DND-41 (cell line): ENCODE data around the gene CRYBA1.

ENCODE experiments used
- ATAC-seq: fragments of 200-7000 bp; cut with Tn5 transposase; 3 replicates; pipeline ENCODE4 v1.9.1; 2021; ENCODE audit warnings: low read depth; ENCODE audit not compliant: insufficient read depth
- DNase-seq: peaks from one replicate; pipeline ENCODE4 v3.0.0-alpha.2; 2020
- H2AFZ ChIP-seq: 2 replicates; pipeline ENCODE4 v1.6.0; 2012; ENCODE audit warnings: low read depth, low read length
- H3K27ac ChIP-seq: 2 replicates; pipeline ENCODE4 v1.5.1; 2012; ENCODE audit warnings: low read length, inconsistent platforms
- H3K27me3 ChIP-seq: fragments of 200-600 bp; sonication (generic); 2 replicates; pipeline ENCODE4 v1.6.0; 2012; ENCODE audit warnings: low read length, mild to moderate bottlenecking, inconsistent platforms; ENCODE audit not compliant: insufficient read depth, poor library complexity
- H3K36me3 ChIP-seq: 2 replicates; pipeline ENCODE4 v1.5.1; 2012; ENCODE audit warnings: low read length, inconsistent platforms; ENCODE audit not compliant: insufficient read depth
- H3K4me1 ChIP-seq: 2 replicates; pipeline ENCODE4 v1.5.1; 2012; ENCODE audit warnings: mild to moderate bottlenecking, low read length; ENCODE audit not compliant: insufficient read depth
- H3K4me2 ChIP-seq: 2 replicates; pipeline ENCODE4 v1.6.0; 2012; ENCODE audit warnings: mild to moderate bottlenecking, moderate library complexity, low read length, inconsistent platforms; ENCODE audit not compliant: insufficient read depth
- H3K4me3 ChIP-seq, 2 experiments: fragments of 200-600 bp in 1 of 2; shearing (Covaris generic) in 1 of 2; 2 replicates each; pipeline ENCODE4 v1.5.1; 2012 to 2016; ENCODE audit warnings: inconsistent platforms in 2 of 2, low read length in 2 of 2, mild to moderate bottlenecking in 2 of 2, low read depth in 1 of 2, moderate library complexity in 1 of 2
- H3K79me2 ChIP-seq: 2 replicates; pipeline ENCODE4 v1.6.0; 2012; ENCODE audit warnings: low read length, inconsistent platforms; ENCODE audit not compliant: insufficient read depth
- H3K9ac ChIP-seq: 2 replicates; pipeline ENCODE4 v1.6.0; 2012; ENCODE audit warnings: low read depth, mild to moderate bottlenecking, inconsistent platforms, low read length, moderate library complexity
- H3K9me3 ChIP-seq: 2 replicates; pipeline ENCODE4 v1.5.1; 2012; ENCODE audit warnings: low read length, moderate library complexity, mild to moderate bottlenecking, inconsistent platforms; ENCODE audit not compliant: insufficient read depth, severe bottlenecking
- H4K20me1 ChIP-seq: 2 replicates; pipeline ENCODE4 v1.6.0; 2012; ENCODE audit warnings: low read length; ENCODE audit not compliant: insufficient read depth
- CTCF ChIP-seq: IDR thresholded peaks from 2 replicates; pipeline ENCODE4 v1.5.1; 2012; ENCODE audit warnings: borderline replicate concordance, low read length, moderate library complexity, mild to moderate bottlenecking; ENCODE audit not compliant: poor library complexity, severe bottlenecking; ENCODE audit errors: extremely low read depth
- EZH2 ChIP-seq: IDR thresholded peaks from 3 replicates; pipeline ENCODE4 v1.6.1; 2012; ENCODE audit warnings: borderline replicate concordance, low read depth, mild to moderate bottlenecking, moderate library complexity, low read length, inconsistent platforms; ENCODE audit not compliant: severe bottlenecking

Gene CRYBA1

GRCh38 chr17:29278692-29279091, 32.0 kb downstream of the CRYBA1 start:
- Histone ChIP-seq H3K4me2 (peak overlapping the region; percentile 29; the same call in 1 of the 2 replicates), H3K9ac (no peak overlapping the region), H3K9me3 (no peaks in the 10 kb centered on the region), H3K36me3 (peaks cover 95% of the 10 kb centered on the region), H3K4me3 (no peak overlapping the region), H3K4me1 (peaks cover 34% of the 10 kb centered on the region), H3K79me2 (peaks cover 100% of the 10 kb centered on the region), H3K27me3 (no peaks in the 10 kb centered on the region), H2AFZ (no peak overlapping the region), H4K20me1 (peaks cover 94% of the 10 kb centered on the region), H3K27ac (no peak overlapping the region)
- no peak for DNase-seq
- TF ChIP-seq CTCF (no peak), EZH2 (no peak)
- ATAC-seq = no peak

- H3K27ac ChIP-seq = no peak overlapping the region
- H4K20me1 ChIP-seq = peaks cover 92% of the 10 kb centered on the region
- peak overlapping the region; percentile 29; the same call in 1 of the 2 replicates for H3K4me2 ChIP-seq
- no peak overlapping the region for H2AFZ ChIP-seq
- ATAC-seq (peak; percentile 6; the same call in 1 of the 3 replicates), DNase-seq (no peak)
- peaks cover 92% of the 10 kb centered on the region for H3K36me3 ChIP-seq
- no peaks in the 10 kb centered on the region for H3K27me3 ChIP-seq
- peaks cover 98% of the 10 kb centered on the region for H3K79me2 ChIP-seq
- TF ChIP-seq CTCF (no peak), EZH2 (no peak)
- H3K4me3 ChIP-seq = no peak overlapping the region
- H3K9me3 ChIP-seq = no peaks in the 10 kb centered on the region
- peaks cover 40% of the 10 kb centered on the region for H3K4me1 ChIP-seq
- H3K9ac ChIP-seq = no peak overlapping the region
Measured at GRCh38 chr17:29279397-29280070, 32.9 kb downstream of the CRYBA1 start.

- H3K79me2 ChIP-seq = peaks cover 98% of the 10 kb centered on the region
- no peak for TF ChIP-seq EZH2
- TF ChIP-seq CTCF = peak; percentile 12
- ATAC-seq (0 out of 3 replicates have a peak, but pooled peaks have one; percentile 39), DNase-seq (no peak)
- peak overlapping the region; percentile 27; the same call in 1 of the 2 replicates for H3K4me2 ChIP-seq
- no peak overlapping the region for H3K27ac ChIP-seq
- H4K20me1 ChIP-seq = peaks cover 95% of the 10 kb centered on the region
- peaks cover 65% of the 10 kb centered on the region for H3K4me1 ChIP-seq
- no peaks in the 10 kb centered on the region for H3K27me3 ChIP-seq
- 0 out of 4 replicates have a peak overlapping the region, but pooled peaks of 1 of the 2 experiments have one; percentile 17 for H3K4me3 ChIP-seq
- no peak overlapping the region for H2AFZ ChIP-seq
- no peak overlapping the region for H3K9ac ChIP-seq
- no peaks in the 10 kb centered on the region for H3K9me3 ChIP-seq
- peaks cover 97% of the 10 kb centered on the region for H3K36me3 ChIP-seq
Measured at GRCh38 chr17:29283496-29283895, 36.8 kb downstream of the CRYBA1 start.
